ENCODE measurements around the gene CHCHD6. TPM values are rescaled to one million over a fixed set of nuclear protein-coding genes. Genes with fewer than 3 reads are reported as not detected.

The CHCHD6 gene
- total RNA-seq, 1 donor from 2014 or later, result 28.7 TPM

DNA sequence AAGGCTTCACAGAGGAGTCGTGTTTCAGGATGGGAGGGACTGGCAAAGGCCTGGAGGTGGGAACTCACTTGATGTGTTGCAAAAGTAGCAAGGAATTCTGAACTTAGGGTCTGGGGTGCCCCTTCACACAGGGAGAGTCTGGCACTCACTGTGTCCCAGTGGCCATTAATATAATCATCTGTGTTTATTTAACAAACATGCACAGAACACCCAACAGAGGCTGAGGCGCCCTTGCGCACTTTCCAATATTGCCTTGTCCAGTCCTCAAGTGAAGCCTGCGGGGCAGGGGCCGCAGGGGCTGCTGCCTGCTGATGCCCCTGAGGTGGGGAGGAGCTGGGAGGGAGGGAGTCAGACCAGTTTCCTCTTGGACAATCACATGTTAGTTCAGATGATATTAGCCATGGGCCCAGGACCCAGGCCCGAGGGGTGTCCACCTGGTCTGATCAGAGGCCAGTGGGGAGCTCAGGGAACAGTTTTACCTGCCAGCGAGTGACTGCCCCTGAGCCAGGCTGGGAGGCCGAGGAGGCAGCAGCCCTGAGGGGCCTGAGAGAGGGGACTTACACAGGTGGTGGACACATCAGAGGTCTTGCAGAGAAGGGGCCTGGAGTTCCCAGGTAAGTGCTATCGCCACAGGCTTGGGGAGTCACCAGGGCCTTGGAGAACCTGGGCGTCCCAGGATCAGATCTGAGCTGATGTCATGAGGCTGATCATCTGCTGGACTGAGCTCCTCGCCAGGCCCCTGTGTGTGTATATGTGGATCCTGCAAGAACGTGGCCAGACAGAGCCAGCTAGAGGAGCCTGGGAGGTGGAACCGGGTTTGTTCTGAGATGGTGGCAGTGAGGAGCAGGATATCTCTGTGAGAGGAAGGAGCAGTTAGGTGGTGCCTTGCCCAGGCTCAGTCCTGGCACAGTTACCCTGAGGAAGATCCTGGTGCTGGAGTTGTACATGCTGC, 35.3 kb upstream of the CHCHD6 start:
- Histone ChIP-seq H3K27me3 (ENCODE audit: control insufficient read depth, insufficient read depth, low read length) (peaks cover 6% of the 10 kb centered on the region), H3K36me3 (ENCODE audit: control insufficient read depth, insufficient read depth, low read length) (no peaks in the 10 kb centered on the region), H3K4me3 (ENCODE audit: low read depth, low read length) (no peak overlapping the region)
- TF ChIP-seq CTCF (IDR thresholded peaks at IDR 0.05; ENCODE audit: insufficient read depth, low read length, poor library complexity, severe bottlenecking), result no peak
- no peak for DNase-seq (ENCODE audit: low read depth)

DNA sequence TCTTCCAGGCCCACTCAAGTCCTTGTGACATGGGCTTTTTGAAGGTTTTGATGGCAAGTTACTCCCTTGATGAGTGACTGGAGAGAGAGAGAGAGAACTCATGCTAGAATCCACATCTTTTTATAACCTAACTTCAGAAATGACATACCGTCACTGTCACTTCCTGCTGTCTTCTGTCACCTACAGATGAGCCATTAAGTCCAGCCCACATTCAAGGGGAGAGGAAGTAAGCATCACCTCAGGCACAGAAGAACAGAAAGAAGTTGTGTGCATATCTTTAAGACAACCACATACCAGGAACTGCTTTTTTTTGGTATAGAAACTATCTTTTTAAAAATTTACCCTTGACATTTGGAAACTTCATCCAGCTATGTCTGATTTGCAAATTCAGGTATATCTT, 32.5 kb upstream of the CHCHD6 start:
- no peak for TF ChIP-seq CTCF (IDR thresholded peaks at IDR 0.05; ENCODE audit: insufficient read depth, low read length, poor library complexity, severe bottlenecking)
- Histone ChIP-seq H3K36me3 (ENCODE audit: control insufficient read depth, insufficient read depth, low read length) (no peaks in the 10 kb centered on the region), H3K27me3 (ENCODE audit: control insufficient read depth, insufficient read depth, low read length) (no peaks in the 10 kb centered on the region), H3K4me3 (ENCODE audit: low read depth, low read length) (no peak overlapping the region)
- DNase-seq (ENCODE audit: low read depth), result no peak

DNA sequence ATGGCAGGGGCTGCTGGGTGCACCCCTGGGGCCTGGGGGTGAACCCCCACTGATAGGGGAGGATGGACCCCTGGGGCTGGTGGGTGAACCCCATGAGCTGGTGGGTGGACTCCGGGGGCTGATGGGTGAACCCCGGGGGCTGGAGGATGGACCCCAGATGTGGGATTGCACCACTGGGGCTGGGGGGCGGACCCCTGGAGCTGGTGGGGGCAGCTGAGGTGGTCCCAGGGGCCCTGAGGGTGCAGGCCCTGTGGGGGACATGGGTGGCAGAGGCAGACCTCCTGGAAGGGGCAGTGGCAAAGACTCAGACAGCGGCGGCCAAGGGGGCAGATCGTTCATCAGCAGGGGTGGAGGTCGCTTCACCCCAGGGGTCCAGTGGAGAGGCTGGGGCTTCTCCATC, 31.7 kb upstream of the CHCHD6 start:
- no peak overlapping the region for H3K4me3 ChIP-seq (ENCODE audit: low read depth, low read length)
- no peak for DNase-seq (ENCODE audit: low read depth)
- peaks cover 4% of the 10 kb centered on the region for H3K27me3 ChIP-seq (ENCODE audit: control insufficient read depth, insufficient read depth, low read length)
- no peaks in the 10 kb centered on the region for H3K36me3 ChIP-seq (ENCODE audit: control insufficient read depth, insufficient read depth, low read length)
- no peak for TF ChIP-seq CTCF (IDR thresholded peaks at IDR 0.05; ENCODE audit: insufficient read depth, low read length, poor library complexity, severe bottlenecking)

GRCh38 chr3:126672741-126673140, 31.3 kb upstream of the CHCHD6 start:
- TF ChIP-seq CTCF (IDR thresholded peaks at IDR 0.05; ENCODE audit: insufficient read depth, low read length, poor library complexity, severe bottlenecking), result no peak
- Histone ChIP-seq H3K36me3 (ENCODE audit: control insufficient read depth, insufficient read depth, low read length) (no peaks in the 10 kb centered on the region), H3K27me3 (ENCODE audit: control insufficient read depth, insufficient read depth, low read length) (peaks cover 4% of the 10 kb centered on the region), H3K4me3 (ENCODE audit: low read depth, low read length) (no peak overlapping the region)
- no peak for DNase-seq (ENCODE audit: low read depth)

DNA sequence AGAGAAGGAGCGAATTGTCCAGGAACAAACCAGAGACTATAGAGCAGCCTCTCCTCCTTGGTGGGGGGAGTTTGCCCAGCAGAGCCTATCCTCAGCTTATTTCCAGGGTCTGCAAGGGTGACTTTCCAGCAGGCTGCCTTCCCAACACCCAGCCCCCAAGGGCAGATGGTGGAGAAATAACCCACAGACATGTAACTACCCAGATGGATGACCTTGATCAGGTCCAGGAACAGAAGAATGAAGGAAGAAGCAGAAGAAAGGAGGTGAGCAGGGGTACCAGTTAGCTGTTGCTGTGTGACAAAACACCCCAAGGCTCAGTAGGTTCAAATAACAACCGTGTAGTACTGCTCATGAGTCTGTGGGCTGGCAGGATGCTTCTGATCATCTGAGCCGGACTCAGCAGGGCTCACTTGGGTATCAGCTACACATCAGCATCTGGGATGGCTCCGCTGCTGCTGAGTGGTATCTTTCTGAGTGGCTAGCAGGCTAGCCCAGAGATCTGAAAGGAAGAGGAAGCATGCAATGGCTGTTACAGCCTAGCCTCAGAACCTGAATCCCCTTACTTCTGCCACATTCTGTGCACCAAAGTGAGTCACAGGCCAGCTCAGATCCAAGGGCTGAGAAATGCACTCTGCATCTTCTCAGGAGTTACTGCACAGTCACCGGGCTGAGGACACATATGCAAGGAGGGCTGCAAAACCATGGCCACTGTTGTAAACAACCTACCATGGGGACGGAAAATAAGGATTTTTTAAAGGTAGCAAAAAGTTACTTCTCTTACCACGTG, 26.9 kb upstream of the CHCHD6 start:
- TF ChIP-seq CTCF (IDR thresholded peaks at IDR 0.05; ENCODE audit: insufficient read depth, low read length, poor library complexity, severe bottlenecking), result no peak
- Histone ChIP-seq H3K36me3 (ENCODE audit: control insufficient read depth, insufficient read depth, low read length) (no peaks in the 10 kb centered on the region), H3K4me3 (ENCODE audit: low read depth, low read length) (no peak overlapping the region), H3K27me3 (ENCODE audit: control insufficient read depth, insufficient read depth, low read length) (peaks cover 17% of the 10 kb centered on the region)
- no peak for DNase-seq (ENCODE audit: low read depth)
